Suprapubic skin (tissue), 4 donors: ENCODE results near the gene HOXA1.

Experiments used
- EP300 ChIP-seq: sonication (generic); formaldehyde crosslinking; IDR thresholded peaks from one replicate; pipeline ENCODE4 v1.6.1; 2017; ENCODE audit warnings: antibody characterized with exemption
- POLR2A ChIP-seq, 2 donors: fragments of 450-650 bp; IDR thresholded peaks; one replicate each; pipeline ENCODE4 v1.6.1; 2017; ENCODE audit warnings: antibody characterized with exemption in 2 of 2, mild to moderate bottlenecking in 2 of 2, moderate library complexity in 2 of 2
- POLR2AphosphoS5 ChIP-seq, 3 donors: sonication (generic); formaldehyde crosslinking; IDR thresholded peaks; one replicate each; pipeline ENCODE4 v1.6.1; 2017; ENCODE audit warnings: antibody characterized with exemption in 3 of 3
- TF ChIP-seq, protein P1 (sequence below), 2 donors: fragments of 200-600 bp in 1 of 2; fragments of 450-650 bp in 1 of 2; sonication (generic) in 1 of 2; IDR thresholded peaks; one replicate each; pipeline ENCODE4 v1.5.1; 2016 to 2019; ENCODE audit warnings: antibody characterized with exemption in 2 of 2, mild to moderate bottlenecking in 1 of 2, moderate library complexity in 1 of 2

DNA sequence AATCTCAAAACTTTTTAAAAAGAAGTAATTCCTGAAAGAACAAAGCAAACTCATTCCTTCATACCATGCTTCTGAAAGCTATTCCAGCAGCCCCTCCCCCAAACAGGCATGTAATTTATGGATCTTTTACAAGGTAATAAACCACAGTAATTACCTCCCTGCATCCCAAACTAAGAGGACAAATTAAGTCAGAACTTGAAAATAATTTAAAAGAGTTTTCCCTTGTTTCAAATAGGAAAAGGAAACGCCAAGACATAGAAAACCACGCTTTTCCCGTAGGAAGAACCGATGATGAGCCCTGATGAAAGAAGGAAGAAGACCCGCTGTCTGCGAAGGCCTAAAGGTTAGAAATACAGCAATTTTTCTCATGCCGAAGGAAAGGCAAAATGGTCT is 25.9 kb upstream of the HOXA1 start:
- TF ChIP-seq, protein P1, sequence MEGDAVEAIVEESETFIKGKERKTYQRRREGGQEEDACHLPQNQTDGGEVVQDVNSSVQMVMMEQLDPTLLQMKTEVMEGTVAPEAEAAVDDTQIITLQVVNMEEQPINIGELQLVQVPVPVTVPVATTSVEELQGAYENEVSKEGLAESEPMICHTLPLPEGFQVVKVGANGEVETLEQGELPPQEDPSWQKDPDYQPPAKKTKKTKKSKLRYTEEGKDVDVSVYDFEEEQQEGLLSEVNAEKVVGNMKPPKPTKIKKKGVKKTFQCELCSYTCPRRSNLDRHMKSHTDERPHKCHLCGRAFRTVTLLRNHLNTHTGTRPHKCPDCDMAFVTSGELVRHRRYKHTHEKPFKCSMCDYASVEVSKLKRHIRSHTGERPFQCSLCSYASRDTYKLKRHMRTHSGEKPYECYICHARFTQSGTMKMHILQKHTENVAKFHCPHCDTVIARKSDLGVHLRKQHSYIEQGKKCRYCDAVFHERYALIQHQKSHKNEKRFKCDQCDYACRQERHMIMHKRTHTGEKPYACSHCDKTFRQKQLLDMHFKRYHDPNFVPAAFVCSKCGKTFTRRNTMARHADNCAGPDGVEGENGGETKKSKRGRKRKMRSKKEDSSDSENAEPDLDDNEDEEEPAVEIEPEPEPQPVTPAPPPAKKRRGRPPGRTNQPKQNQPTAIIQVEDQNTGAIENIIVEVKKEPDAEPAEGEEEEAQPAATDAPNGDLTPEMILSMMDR (IDR thresholded peaks at IDR 0.05): no peak
- no peak for TF ChIP-seq EP300
- no peak for TF ChIP-seq POLR2AphosphoS5 (IDR thresholded peaks at IDR 0.05)
- TF ChIP-seq POLR2A (IDR thresholded peaks at IDR 0.05): no peak
